Measurements from ENCODE around the gene FXYD1. TPM values are rescaled to one million over a fixed set of nuclear protein-coding genes. Genes with fewer than 3 reads are reported as not detected.

Gene FXYD1
- total and polyA plus RNA-seq, 4 donors: 5.7 to 37.6 (median 22.7) TPM

- TF ChIP-seq, protein P1, sequence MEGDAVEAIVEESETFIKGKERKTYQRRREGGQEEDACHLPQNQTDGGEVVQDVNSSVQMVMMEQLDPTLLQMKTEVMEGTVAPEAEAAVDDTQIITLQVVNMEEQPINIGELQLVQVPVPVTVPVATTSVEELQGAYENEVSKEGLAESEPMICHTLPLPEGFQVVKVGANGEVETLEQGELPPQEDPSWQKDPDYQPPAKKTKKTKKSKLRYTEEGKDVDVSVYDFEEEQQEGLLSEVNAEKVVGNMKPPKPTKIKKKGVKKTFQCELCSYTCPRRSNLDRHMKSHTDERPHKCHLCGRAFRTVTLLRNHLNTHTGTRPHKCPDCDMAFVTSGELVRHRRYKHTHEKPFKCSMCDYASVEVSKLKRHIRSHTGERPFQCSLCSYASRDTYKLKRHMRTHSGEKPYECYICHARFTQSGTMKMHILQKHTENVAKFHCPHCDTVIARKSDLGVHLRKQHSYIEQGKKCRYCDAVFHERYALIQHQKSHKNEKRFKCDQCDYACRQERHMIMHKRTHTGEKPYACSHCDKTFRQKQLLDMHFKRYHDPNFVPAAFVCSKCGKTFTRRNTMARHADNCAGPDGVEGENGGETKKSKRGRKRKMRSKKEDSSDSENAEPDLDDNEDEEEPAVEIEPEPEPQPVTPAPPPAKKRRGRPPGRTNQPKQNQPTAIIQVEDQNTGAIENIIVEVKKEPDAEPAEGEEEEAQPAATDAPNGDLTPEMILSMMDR (IDR thresholded peaks at IDR 0.05; ENCODE audit: control extremely low read depth, extremely low read depth): no peak
- H3K27ac ChIP-seq (ENCODE audit: low read depth in 1 of 2, low read length in 1 of 2): no peak overlapping the region
- no peaks in the 10 kb centered on the region for H3K36me3 ChIP-seq (ENCODE audit: control insufficient read depth in 4 of 4, insufficient read depth in 4 of 4, low read length in 4 of 4)
- no peaks in the 10 kb centered on the region for H3K27me3 ChIP-seq (ENCODE audit: control insufficient read depth in 3 of 3, insufficient read depth in 3 of 3, low read length in 2 of 3)
- 76 to 82% methylated on average over 22 of the region's 22 CpGs for WGBS, 2 donors
- no peak for DNase-seq
- ATAC-seq (ENCODE audit: insufficient read depth, low FRiP score): no peak
- H3K4me1 ChIP-seq (ENCODE audit: control insufficient read depth in 5 of 5, insufficient read depth in 5 of 5, low read length in 5 of 5): peaks cover 0 to 5% (median under 1%) of the 10 kb centered on the region in 5 donors
- H3K9ac ChIP-seq (ENCODE audit: insufficient read depth in 1 of 2, low read length in 2 of 2): no peak overlapping the region
- H3K9me3 ChIP-seq (ENCODE audit: control insufficient read depth in 4 of 4, insufficient read depth in 3 of 4, low read length in 3 of 4): no peaks in the 10 kb centered on the region
- H3K4me3 ChIP-seq: no peak overlapping the region
Measured at GRCh38 chr19:35109395-35110112, 29.1 kb upstream of the FXYD1 start.

GRCh38 chr19:35110974-35111373 is 27.6 kb upstream of the FXYD1 start:
- no peak overlapping the region for H3K27ac ChIP-seq (ENCODE audit: low read depth in 1 of 2, low read length in 1 of 2)
- TF ChIP-seq, protein P1 (IDR thresholded peaks at IDR 0.05; ENCODE audit: control extremely low read depth, extremely low read depth): no peak
- ATAC-seq (ENCODE audit: insufficient read depth, low FRiP score): no peak

DNA sequence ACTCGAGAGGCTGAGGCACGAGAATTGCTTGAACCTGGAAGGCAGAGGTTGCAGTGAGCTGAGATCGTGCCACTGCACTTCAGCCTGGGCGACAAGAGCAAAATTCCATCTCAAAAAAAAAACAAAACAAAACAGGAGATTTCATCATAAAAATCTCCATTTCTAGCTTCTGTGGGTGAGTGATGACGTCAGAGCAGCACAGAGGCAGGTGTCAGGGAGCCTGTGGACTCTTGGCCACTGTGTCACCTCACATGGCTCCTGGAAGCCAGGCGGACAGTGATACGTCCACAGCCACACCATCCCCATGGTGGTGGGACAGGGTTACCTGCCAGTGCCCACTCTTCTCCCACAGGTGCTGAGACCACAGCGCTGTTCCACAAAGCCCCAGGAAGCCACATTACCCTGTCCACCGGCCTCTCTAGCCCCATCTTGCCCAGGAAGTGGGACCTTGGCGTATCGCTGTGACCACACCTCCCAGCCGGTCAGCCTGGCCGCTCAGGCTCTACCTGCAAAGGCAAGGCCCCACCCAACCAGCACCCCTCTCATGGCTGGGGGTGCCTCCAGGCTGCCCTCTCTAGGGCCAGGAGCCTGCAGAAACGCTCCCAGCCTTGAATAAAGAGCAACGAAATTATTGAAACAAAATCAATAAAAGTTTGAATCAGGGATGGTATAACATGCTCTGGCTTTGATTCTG is 25.5 kb upstream of the FXYD1 start:
- DNase-seq: no peak
- TF ChIP-seq, protein P1 (IDR thresholded peaks at IDR 0.05; ENCODE audit: control extremely low read depth, extremely low read depth): no peak
- 90% methylated on average over 15 of the region's 15 CpGs for WGBS, 2 donors
- peaks cover 0 to 13% (median 3%) of the 10 kb centered on the region in 5 donors for H3K4me1 ChIP-seq (ENCODE audit: control insufficient read depth in 5 of 5, insufficient read depth in 5 of 5, low read length in 5 of 5)
- no peak for ATAC-seq (ENCODE audit: insufficient read depth, low FRiP score)
- no peaks in the 10 kb centered on the region for H3K36me3 ChIP-seq (ENCODE audit: control insufficient read depth in 4 of 4, insufficient read depth in 4 of 4, low read length in 4 of 4)
- H3K4me3 ChIP-seq: no peak overlapping the region
- no peaks in the 10 kb centered on the region for H3K27me3 ChIP-seq (ENCODE audit: control insufficient read depth in 3 of 3, insufficient read depth in 3 of 3, low read length in 2 of 3)
- H3K9me3 ChIP-seq (ENCODE audit: control insufficient read depth in 4 of 4, insufficient read depth in 3 of 4, low read length in 3 of 4): no peaks in the 10 kb centered on the region
- H3K27ac ChIP-seq (ENCODE audit: low read depth in 1 of 2, low read length in 1 of 2): no peak overlapping the region
- H3K9ac ChIP-seq (ENCODE audit: insufficient read depth in 1 of 2, low read length in 2 of 2): no peak overlapping the region

More at GRCh38 chr19:35110974-35111373, 27.6 kb upstream of the FXYD1 start:
- Histone ChIP-seq H3K9me3 (ENCODE audit: control insufficient read depth in 4 of 4, insufficient read depth in 3 of 4, low read length in 3 of 4) (no peaks in the 10 kb centered on the region), H3K27me3 (ENCODE audit: control insufficient read depth in 3 of 3, insufficient read depth in 3 of 3, low read length in 2 of 3) (no peaks in the 10 kb centered on the region), H3K9ac (ENCODE audit: insufficient read depth in 1 of 2, low read length in 2 of 2) (no peak overlapping the region), H3K36me3 (ENCODE audit: control insufficient read depth in 4 of 4, insufficient read depth in 4 of 4, low read length in 4 of 4) (no peaks in the 10 kb centered on the region), H3K4me3 (no peak overlapping the region), H3K4me1 (ENCODE audit: control insufficient read depth in 5 of 5, insufficient read depth in 5 of 5, low read length in 5 of 5) (peaks cover 0 to 13% (median 4%) of the 10 kb centered on the region in 5 donors)
- no peak for DNase-seq
- WGBS, 2 donors: 58% methylated on average over 9 of the region's 9 CpGs

Measured in lung (tissue), 12 donors.